ENCODE measurements around the gene AHCYL2. TPM values are rescaled to one million over a fixed set of nuclear protein-coding genes. Genes with fewer than 3 reads are reported as not detected.

AHCYL2 gene
- total and polyA plus RNA-seq, 2 donors (not counting 1 experiment from before 2014, with no cell fraction given) = 8.8 to 26.2 TPM

- Histone ChIP-seq H4K20me1 (ENCODE audit: control insufficient read depth, insufficient read depth, low read length, poor library complexity, severe bottlenecking) (no peaks in the 10 kb centered on the region), H3K4me1 (ENCODE audit: control insufficient read depth in 2 of 2, insufficient read depth in 2 of 2, low read length in 2 of 2) (no peaks in the 10 kb centered on the region), H2AFZ (ENCODE audit: insufficient read depth, low read depth, low read length, poor library complexity, severe bottlenecking) (no peak overlapping the region), H3K4me2 (replicated peaks; ENCODE audit: low read depth, low read length, poor library complexity, severe bottlenecking) (no peak overlapping the region), H3K27me3 (replicated peaks in 1 of 4; ENCODE audit: control extremely low read depth in 1 of 4, control insufficient read depth in 3 of 4, insufficient read depth in 4 of 4, low read length in 3 of 4) (no peaks in the 10 kb centered on the region), H3K4me3 (ENCODE audit: control extremely low read depth in 1 of 5, extremely low read depth in 1 of 5, insufficient read depth in 1 of 5, low read depth in 2 of 5, low read length in 4 of 5) (no peak overlapping the region), H3K27ac (ENCODE audit: low read length in 2 of 2) (no peak overlapping the region), H3K79me2 (ENCODE audit: control insufficient read depth, insufficient read depth, low read length) (no peaks in the 10 kb centered on the region), H3K9me3 (ENCODE audit: control extremely low read depth in 1 of 3, control insufficient read depth in 2 of 3, insufficient read depth in 1 of 3, low read length in 2 of 3) (no peaks in the 10 kb centered on the region), H3K36me3 (replicated peaks in 1 of 2; ENCODE audit: control extremely low read depth in 1 of 2, control insufficient read depth in 1 of 2, extremely low read depth in 1 of 2, insufficient read depth in 2 of 2, low read length in 1 of 2) (peaks cover 4 to 10% of the 10 kb centered on the region in 2 experiments), H3K9ac (ENCODE audit: low read length) (no peak overlapping the region)
- intact Hi-C loops (cut with micrococcal nuclease) = no loop called here
- no peak for ATAC-seq (ENCODE audit: low read depth)
- ChIA-PET CTCF (interaction anchor here (0.9 to 3.1 kb wide), 7 partner anchors 7 to 46 kb away, joined by 3 to 27 read pairs (median 4); no protein-coding TSS in a partner anchor), POLR2A (no interaction called here)
- DNase-seq = no peak
- 97% methylated on average over 7 of the region's 8 CpGs for WGBS (ENCODE audit: insufficient coverage)
- Mint-ChIP-seq H3K4me1 (no peaks in the 10 kb centered on the region), H3K4me3 (no peak overlapping the region), H3K27me3 (no peaks in the 10 kb centered on the region), H3K9me3 (ENCODE audit: insufficient read depth) (no peaks in the 10 kb centered on the region), H3K27ac (no peak overlapping the region)
- TF ChIP-seq EZH2 (IDR thresholded peaks at IDR 0.05; ENCODE audit: borderline replicate concordance, insufficient read depth, low read depth, low read length, poor library complexity, severe bottlenecking) (no peak), CTCF (IDR thresholded peaks at IDR 0.05) (no peak)
Observed at GRCh38 chr7:129388333-129389098, 163.7 kb downstream of the AHCYL2 start.

GRCh38 chr7:129389829-129390228 is 165.0 kb downstream of the AHCYL2 start:
- Histone ChIP-seq H3K79me2 (ENCODE audit: control insufficient read depth, insufficient read depth, low read length) (no peaks in the 10 kb centered on the region), H3K9me3 (ENCODE audit: control extremely low read depth in 1 of 3, control insufficient read depth in 2 of 3, insufficient read depth in 1 of 3, low read length in 2 of 3) (no peaks in the 10 kb centered on the region), H3K27ac (ENCODE audit: low read length in 2 of 2) (no peak overlapping the region), H3K4me3 (ENCODE audit: control extremely low read depth in 1 of 5, extremely low read depth in 1 of 5, insufficient read depth in 1 of 5, low read depth in 2 of 5, low read length in 4 of 5) (no peak overlapping the region), H3K4me2 (replicated peaks; ENCODE audit: low read depth, low read length, poor library complexity, severe bottlenecking) (no peak overlapping the region), H4K20me1 (ENCODE audit: control insufficient read depth, insufficient read depth, low read length, poor library complexity, severe bottlenecking) (no peaks in the 10 kb centered on the region), H3K9ac (ENCODE audit: low read length) (no peak overlapping the region), H3K27me3 (replicated peaks in 1 of 4; ENCODE audit: control extremely low read depth in 1 of 4, control insufficient read depth in 3 of 4, insufficient read depth in 4 of 4, low read length in 3 of 4) (no peaks in the 10 kb centered on the region), H3K4me1 (ENCODE audit: control insufficient read depth in 2 of 2, insufficient read depth in 2 of 2, low read length in 2 of 2) (no peaks in the 10 kb centered on the region), H2AFZ (ENCODE audit: insufficient read depth, low read depth, low read length, poor library complexity, severe bottlenecking) (no peak overlapping the region), H3K36me3 (replicated peaks in 1 of 2; ENCODE audit: control extremely low read depth in 1 of 2, control insufficient read depth in 1 of 2, extremely low read depth in 1 of 2, insufficient read depth in 2 of 2, low read length in 1 of 2) (peaks cover 2 to 10% of the 10 kb centered on the region in 2 experiments)
- WGBS (ENCODE audit: insufficient coverage) = no CpG with 5 or more reads among the region's 1 CpG
- no peak for TF ChIP-seq EZH2 (IDR thresholded peaks at IDR 0.05; ENCODE audit: borderline replicate concordance, insufficient read depth, low read depth, low read length, poor library complexity, severe bottlenecking)
- TF ChIP-seq CTCF (IDR thresholded peaks at IDR 0.05) = no peak
- intact Hi-C loops (cut with micrococcal nuclease) = no loop called here
- no peaks in the 10 kb centered on the region for H3K9me3 Mint-ChIP-seq (ENCODE audit: insufficient read depth)
- no peaks in the 10 kb centered on the region for H3K27me3 Mint-ChIP-seq
- no peak overlapping the region for H3K27ac Mint-ChIP-seq
- ChIA-PET POLR2A (no interaction called here), CTCF (interaction anchor here (0.6 to 3.1 kb wide), 5 partner anchors 9 to 594 kb away, joined by 3 to 27 read pairs (median 4); no protein-coding TSS in a partner anchor)
- no peaks in the 10 kb centered on the region for H3K4me1 Mint-ChIP-seq
- ATAC-seq (ENCODE audit: low read depth) = no peak
- no peak overlapping the region for H3K4me3 Mint-ChIP-seq
- DNase-seq = no peak

All from B cell (primary cell).